Lower leg skin (tissue), 4 donors: ENCODE data around the gene CHST12. TPM values are rescaled to one million over a fixed set of nuclear protein-coding genes. Genes with fewer than 3 reads are reported as not detected.

Experiments
- DNase-seq, 2 donors: peaks; one replicate each; pipeline ENCODE4 v3.0.0-alpha.2; 2019; ENCODE audit warnings: low spot score in 2 of 2
- H3K4me3 ChIP-seq: fragments of 200-600 bp; sonication (generic); 2 replicates; pipeline ENCODE4 v1.5.1; 2017; ENCODE audit warnings: mild to moderate bottlenecking, low read depth; ENCODE audit not compliant: poor library complexity, severe bottlenecking
- CTCF ChIP-seq, 3 donors: fragments of 450-650 bp; IDR thresholded peaks; one replicate each; pipeline ENCODE4 v1.5.1; 2016; ENCODE audit warnings: antibody characterized with exemption in 3 of 3, mild to moderate bottlenecking in 3 of 3, moderate library complexity in 2 of 3
- POLR2A ChIP-seq, 2 donors: fragments of 450-650 bp; IDR thresholded peaks; one replicate each; pipeline ENCODE4 v1.6.1; 2016 to 2017; ENCODE audit warnings: antibody characterized with exemption in 2 of 2, mild to moderate bottlenecking in 1 of 2, moderate library complexity in 1 of 2
- WGBS, 2 donors: methylation state at CpG; one replicate each; pipeline ENCODE4 v1.1.5; 2018; 5-methylcytosine and 5-hydroxymethylcytosine counted together
- intact Hi-C: fragments of 100-400 bp; cut with DNase I; formaldehyde crosslinking; loops from one replicate; pipeline ENCODE4 v1.15.0; 2023; ENCODE audit warnings: low total_unique reads
- total RNA-seq, 4 donors: library from RNA; depleted of rRNA; stranded (reverse); fragments of >200 nt; gene quantifications; one replicate each; pipeline ENCODE4 v1.1.0, GENCODE V29; 2016

Gene CHST12
- total RNA-seq, 4 donors from 2014 or later: 23.7 to 34.3 (median 26.8) TPM

- intact Hi-C loops: no loop called here
- WGBS, 2 donors: 37 to 42% methylated on average over 16 of the region's 16 CpGs
- DNase-seq: no peak
- H3K4me3 ChIP-seq: no peak overlapping the region
- TF ChIP-seq POLR2A (IDR thresholded peaks at IDR 0.05): no peak
- TF ChIP-seq CTCF (IDR thresholded peaks at IDR 0.05): no peak
Observed at GRCh38 chr7:2437537-2438148, 34.2 kb downstream of the CHST12 start.

- TF ChIP-seq POLR2A (IDR thresholded peaks at IDR 0.05): no peak
- no peak for TF ChIP-seq CTCF (IDR thresholded peaks at IDR 0.05)
- H3K4me3 ChIP-seq: no peak overlapping the region
- WGBS, 2 donors: 20 to 48% methylated on average over 6 to 7 of the region's 7 CpGs
- intact Hi-C loops: no loop called here
- peak; percentile 71 to 91 for DNase-seq
Observed at GRCh38 chr7:2438186-2438585, 34.8 kb downstream of the CHST12 start.

GRCh38 chr7:2438775-2439174 lies 35.4 kb downstream of the CHST12 start:
- intact Hi-C loops: no loop called here
- H3K4me3 ChIP-seq: no peak overlapping the region
- 81 to 83% methylated on average over 10 to 13 of the region's 13 CpGs for WGBS, 2 donors
- peak in 1 of 2 donors; percentile 80 for DNase-seq
- TF ChIP-seq POLR2A (IDR thresholded peaks at IDR 0.05) (no peak), CTCF (IDR thresholded peaks at IDR 0.05) (no peak)

GRCh38 chr7:2440608-2441245 lies 37.3 kb downstream of the CHST12 start:
- no peak for TF ChIP-seq POLR2A (IDR thresholded peaks at IDR 0.05)
- TF ChIP-seq CTCF (IDR thresholded peaks at IDR 0.05): no peak
- intact Hi-C loops: no loop called here
- no peak overlapping the region for H3K4me3 ChIP-seq
- DNase-seq: peak; percentile 58 to 72
- 49 to 51% methylated on average over 21 of the region's 21 CpGs for WGBS, 2 donors

- DNase-seq: no peak
- intact Hi-C loops: no loop called here
- 84 to 89% methylated on average over 5 of the region's 5 CpGs for WGBS, 2 donors
- no peak overlapping the region for H3K4me3 ChIP-seq
- TF ChIP-seq CTCF (IDR thresholded peaks at IDR 0.05) (no peak), POLR2A (IDR thresholded peaks at IDR 0.05) (no peak)
Observed at GRCh38 chr7:2441430-2442058, 38.1 kb downstream of the CHST12 start.
